Lung (tissue), 12 donors: Measurements from ENCODE around the gene EHBP1. TPM values are rescaled to one million over a fixed set of nuclear protein-coding genes. Genes with fewer than 3 reads are reported as not detected.

ENCODE experiments used
- ATAC-seq: fragments of 200-7000 bp; cut with Tn5 transposase; one replicate; pipeline ENCODE4 v1.9.1; 2020; ENCODE audit warnings: moderate number of reproducible peaks; ENCODE audit not compliant: insufficient read depth, low FRiP score
- DNase-seq, 3 donors: peaks; one replicate each; pipeline ENCODE4 v3.0.0-alpha.2; 2013 to 2017
- H3K27ac ChIP-seq, 2 donors: one replicate each; pipeline ENCODE4 v1.5.1; 2013; ENCODE audit warnings: mild to moderate bottlenecking in 2 of 2, moderate library complexity in 2 of 2, control low read depth in 1 of 2, inconsistent platforms in 1 of 2, low read depth in 1 of 2, low read length in 1 of 2
- H3K27me3 ChIP-seq, 3 donors: one replicate each; pipeline ENCODE4 v1.5.1; 2013; ENCODE audit warnings: low read length in 2 of 3; ENCODE audit not compliant: control insufficient read depth in 3 of 3, insufficient read depth in 3 of 3
- H3K36me3 ChIP-seq, 4 donors: one replicate each; pipeline ENCODE4 v1.5.1; 2013; ENCODE audit warnings: low read length in 4 of 4, mild to moderate bottlenecking in 1 of 4, moderate library complexity in 1 of 4; ENCODE audit not compliant: control insufficient read depth in 4 of 4, insufficient read depth in 4 of 4
- H3K4me1 ChIP-seq, 5 donors: one replicate each; pipeline ENCODE4 v1.5.1; 2013; ENCODE audit warnings: low read length in 5 of 5, mild to moderate bottlenecking in 2 of 5, moderate library complexity in 1 of 5; ENCODE audit not compliant: control insufficient read depth in 5 of 5, insufficient read depth in 5 of 5
- H3K4me3 ChIP-seq: one replicate; pipeline ENCODE4 v1.5.1; 2013; ENCODE audit warnings: mild to moderate bottlenecking, control low read depth, moderate library complexity
- H3K9ac ChIP-seq, 2 donors: one replicate each; pipeline ENCODE4 v1.5.1; 2013; ENCODE audit warnings: low read length in 2 of 2, control low read depth in 1 of 2; ENCODE audit not compliant: insufficient read depth in 1 of 2
- H3K9me3 ChIP-seq, 4 donors: one replicate each; pipeline ENCODE4 v1.5.1; 2013; ENCODE audit warnings: low read length in 3 of 4, mild to moderate bottlenecking in 1 of 4, moderate library complexity in 1 of 4; ENCODE audit not compliant: control insufficient read depth in 4 of 4, insufficient read depth in 3 of 4
- WGBS, 2 donors: extraction: QIAGEN DNeasy Blood & Tissue Kit; methylation state at CpG; one replicate each; pipeline ENCODE4 v1.1.7; 2013; 5-methylcytosine and 5-hydroxymethylcytosine counted together
- polyA plus RNA-seq, 2 donors: library from polyadenylated mRNA; stranded (reverse); fragments of 200-250 nt; gene quantifications; one replicate each; pipeline ENCODE4 v1.2.1, GENCODE V29; 2013
- total RNA-seq, 2 donors: library from RNA; depleted of rRNA in 1 of 2; stranded (reverse); fragments of >200 nt in 1 of 2; gene quantifications; one replicate each; pipeline ENCODE4 v1.2.1, GENCODE V29; 2014 to 2021
- TF ChIP-seq, protein P1 (sequence below): IDR thresholded peaks from 2 replicates; pipeline ENCODE4 v1.5.1; 2012; ENCODE audit warnings: mild to moderate bottlenecking; ENCODE audit errors: control extremely low read depth, extremely low read depth
- donor health status: control.
- donor health status: control.
- donor health status: Bipolar disorder and iron deficiency.
- donor health status: healthy.
- donor health status: DM: yes; HTN: yes; CAD: no.

The EHBP1 gene
- total and polyA plus RNA-seq, 4 donors: 7.9 to 83.2 (median 22.7) TPM

DNA sequence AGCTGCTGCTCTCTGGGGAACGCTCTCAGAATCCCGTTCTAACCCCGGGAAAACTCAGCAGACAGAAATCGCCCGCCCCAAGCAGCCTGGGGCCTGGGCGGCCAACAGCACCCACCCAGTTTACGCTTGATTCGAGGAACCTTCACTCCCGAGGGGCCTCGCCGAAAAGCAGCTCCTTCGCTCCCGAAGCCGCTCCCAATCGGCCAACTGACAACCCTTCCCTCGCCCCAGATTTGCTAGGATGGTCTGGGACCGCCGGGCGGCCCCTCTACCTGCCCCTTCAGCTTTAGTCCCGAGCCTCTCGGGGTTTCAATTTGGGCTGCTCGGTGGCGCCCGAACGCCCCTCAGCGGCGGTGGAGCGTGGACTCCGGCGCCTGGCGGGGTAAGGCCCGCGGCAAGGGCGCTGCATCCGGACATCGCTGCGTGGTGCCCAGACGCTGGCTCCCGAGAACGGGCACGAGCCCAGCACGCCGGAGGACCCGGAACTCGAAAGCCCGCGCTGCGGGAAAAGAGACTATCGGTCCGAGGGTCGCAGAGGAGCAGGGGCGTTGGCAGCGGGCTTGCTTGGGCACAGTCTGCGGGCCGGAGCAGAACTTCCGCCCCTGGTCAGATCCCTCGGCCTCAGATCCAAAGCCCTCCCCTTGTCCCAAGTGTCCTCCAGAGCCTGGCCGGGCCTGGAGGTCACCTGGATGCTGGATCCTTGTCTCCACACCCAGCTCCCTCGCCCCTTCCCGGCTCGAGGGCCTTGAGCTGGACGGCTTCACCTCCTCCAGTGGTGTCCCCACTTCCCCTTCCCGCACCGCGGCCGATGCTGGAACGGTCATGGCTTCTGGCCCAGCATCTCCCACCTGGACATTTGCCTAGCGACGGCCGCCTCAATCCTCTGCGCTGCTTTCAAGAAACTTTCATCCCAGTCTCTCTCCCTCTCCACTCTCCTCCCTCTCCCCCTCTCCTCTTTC lies 342.1 kb downstream of the EHBP1 start:
- Histone ChIP-seq H3K9me3 (peaks cover 0 to 17% (median 0%) of the 10 kb centered on the region in 4 donors), H3K36me3 (peaks cover 0 to 4% (median 1%) of the 10 kb centered on the region in 4 donors), H3K4me1 (peaks cover 4 to 30% (median 5%) of the 10 kb centered on the region in 5 donors), H3K9ac (no peak overlapping the region), H3K4me3 (no peak overlapping the region), H3K27ac (no peak overlapping the region), H3K27me3 (peaks cover 28 to 81% (median 60%) of the 10 kb centered on the region in 3 donors)
- DNase-seq (peak in 2 of 3 donors; percentile 63 to 64), ATAC-seq (no peak)
- WGBS, 2 donors: 10 to 23% methylated on average over 69 to 71 of the region's 71 CpGs
- TF ChIP-seq, protein P1, sequence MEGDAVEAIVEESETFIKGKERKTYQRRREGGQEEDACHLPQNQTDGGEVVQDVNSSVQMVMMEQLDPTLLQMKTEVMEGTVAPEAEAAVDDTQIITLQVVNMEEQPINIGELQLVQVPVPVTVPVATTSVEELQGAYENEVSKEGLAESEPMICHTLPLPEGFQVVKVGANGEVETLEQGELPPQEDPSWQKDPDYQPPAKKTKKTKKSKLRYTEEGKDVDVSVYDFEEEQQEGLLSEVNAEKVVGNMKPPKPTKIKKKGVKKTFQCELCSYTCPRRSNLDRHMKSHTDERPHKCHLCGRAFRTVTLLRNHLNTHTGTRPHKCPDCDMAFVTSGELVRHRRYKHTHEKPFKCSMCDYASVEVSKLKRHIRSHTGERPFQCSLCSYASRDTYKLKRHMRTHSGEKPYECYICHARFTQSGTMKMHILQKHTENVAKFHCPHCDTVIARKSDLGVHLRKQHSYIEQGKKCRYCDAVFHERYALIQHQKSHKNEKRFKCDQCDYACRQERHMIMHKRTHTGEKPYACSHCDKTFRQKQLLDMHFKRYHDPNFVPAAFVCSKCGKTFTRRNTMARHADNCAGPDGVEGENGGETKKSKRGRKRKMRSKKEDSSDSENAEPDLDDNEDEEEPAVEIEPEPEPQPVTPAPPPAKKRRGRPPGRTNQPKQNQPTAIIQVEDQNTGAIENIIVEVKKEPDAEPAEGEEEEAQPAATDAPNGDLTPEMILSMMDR: no peak

DNA sequence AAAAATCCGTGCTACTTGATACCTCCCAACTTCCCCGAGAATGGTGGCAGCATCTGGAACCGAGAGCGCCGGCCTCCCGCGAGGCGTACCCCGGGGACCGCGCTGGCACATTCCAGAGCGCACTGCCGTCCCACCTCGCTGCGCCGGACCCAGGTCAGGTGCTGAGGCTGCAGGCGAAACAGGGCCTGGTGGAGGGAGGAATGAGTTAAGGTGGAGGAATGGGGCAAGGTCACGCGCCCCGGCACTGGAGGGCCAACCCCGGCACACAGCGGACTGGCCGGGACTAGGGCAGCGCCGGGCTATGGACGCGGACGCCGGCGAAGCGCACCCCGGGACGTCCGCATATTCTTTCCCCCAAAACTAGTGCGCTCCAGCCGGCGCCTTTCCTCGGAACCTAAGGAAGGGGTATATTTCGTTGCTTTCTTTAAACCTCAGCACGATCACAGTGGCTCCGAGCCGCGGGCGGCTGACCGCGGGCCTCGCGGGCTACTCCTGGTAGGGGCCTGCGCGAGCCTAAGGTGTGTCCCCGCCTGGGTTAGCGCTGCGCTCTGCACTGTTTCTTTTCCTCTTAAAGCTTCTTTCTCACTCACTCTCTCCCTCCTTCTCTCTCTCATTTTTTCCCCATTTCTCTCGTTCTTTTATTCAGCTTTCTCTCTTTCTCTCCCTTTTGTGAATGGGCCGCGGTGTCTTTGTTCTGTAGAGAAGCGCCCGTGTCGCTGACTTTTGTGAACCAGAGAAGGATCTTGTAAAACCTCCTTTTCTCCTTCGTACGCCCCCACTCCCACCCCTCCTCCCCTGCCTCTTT lies 343.1 kb downstream of the EHBP1 start:
- DNase-seq: peak in 2 of 3 donors; percentile 60 to 66
- TF ChIP-seq, protein P1: no peak
- WGBS, 2 donors: 8 to 15% methylated on average over 61 of the region's 61 CpGs
- H3K27me3 ChIP-seq: peaks cover 36 to 91% (median 70%) of the 10 kb centered on the region in 3 donors
- peaks cover 0 to 4% (median 1%) of the 10 kb centered on the region in 4 donors for H3K36me3 ChIP-seq
- H3K27ac ChIP-seq: no peak overlapping the region
- peaks cover 0 to 24% (median 0%) of the 10 kb centered on the region in 4 donors for H3K9me3 ChIP-seq
- ATAC-seq: no peak
- H3K4me1 ChIP-seq: peaks cover 4 to 32% (median 6%) of the 10 kb centered on the region in 5 donors
- H3K9ac ChIP-seq: no peak overlapping the region
- no peak overlapping the region for H3K4me3 ChIP-seq

DNA sequence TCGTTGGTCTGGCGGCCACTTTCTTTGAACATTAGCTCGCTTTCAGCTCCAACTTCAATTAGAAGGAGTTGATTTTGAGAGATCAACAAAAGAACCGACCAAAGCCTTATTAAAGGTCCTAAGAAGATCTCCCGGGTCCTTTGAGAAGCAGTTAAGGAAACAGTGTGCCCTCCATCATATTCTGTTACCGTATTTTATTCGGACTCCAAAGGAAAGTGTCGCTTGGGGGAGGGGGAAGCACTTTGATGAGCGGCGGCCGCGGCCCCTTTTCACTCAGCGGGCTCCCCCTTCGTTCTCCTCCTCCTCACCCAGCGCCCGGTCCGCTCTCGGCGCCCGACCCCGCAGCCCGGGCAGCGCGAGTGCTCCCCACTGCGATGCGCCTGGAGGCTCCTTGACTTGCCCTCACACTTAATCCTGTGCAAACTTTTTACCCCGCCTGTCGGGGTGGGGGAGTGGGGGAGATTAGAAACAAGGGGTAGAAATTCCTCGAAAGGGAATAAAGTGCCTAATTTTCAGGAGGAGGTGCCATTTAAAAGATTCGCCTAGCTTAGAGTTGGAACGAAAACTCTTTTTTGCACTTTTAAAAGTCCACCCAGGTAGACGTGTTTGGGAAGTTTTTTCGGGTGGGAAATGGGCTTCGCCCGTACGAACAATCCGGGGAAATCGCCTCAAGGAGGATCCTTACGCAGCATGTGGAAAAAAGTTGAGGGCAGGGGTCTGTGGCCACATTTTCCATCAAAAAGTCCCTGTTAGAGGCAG lies 343.9 kb downstream of the EHBP1 start:
- WGBS, 2 donors: 5 to 10% methylated on average over 38 to 39 of the region's 39 CpGs
- Histone ChIP-seq H3K4me3 (no peak overlapping the region), H3K9me3 (peaks cover 0 to 31% (median 0%) of the 10 kb centered on the region in 4 donors), H3K9ac (no peak overlapping the region), H3K4me1 (peaks cover 4 to 38% (median 8%) of the 10 kb centered on the region in 5 donors), H3K36me3 (peaks cover 0 to 4% (median 1%) of the 10 kb centered on the region in 4 donors), H3K27ac (no peak overlapping the region), H3K27me3 (peaks cover 35 to 93% (median 75%) of the 10 kb centered on the region in 3 donors)
- TF ChIP-seq, protein P1: no peak
- DNase-seq: peak in 2 of 3 donors; percentile 49 to 64
- ATAC-seq: no peak
